Measurements from ENCODE around the gene MATN3. TPM values are rescaled to one million over a fixed set of nuclear protein-coding genes. Genes with fewer than 3 reads are reported as not detected.

The MATN3 gene
- total and polyA plus RNA-seq, 2 experiments from 2014 or later = 2.3 to 6.8 TPM

- H3K27ac ChIP-seq = no peak overlapping the region
- no peak overlapping the region for H2AFZ ChIP-seq
- peaks cover 87% of the 10 kb centered on the region for H4K20me1 ChIP-seq (ENCODE audit: insufficient read depth, poor library complexity, severe bottlenecking)
- peaks cover 99% of the 10 kb centered on the region for H3K79me2 ChIP-seq
- 78% methylated on average over 8 of the region's 8 CpGs for WGBS (ENCODE audit: low lambda C conversion rate, missing lambda C conversion rate)
- no peak overlapping the region for H3K4me2 ChIP-seq
- H3K36me3 ChIP-seq (replicated peaks; ENCODE audit: insufficient read depth, low read depth) = no peaks in the 10 kb centered on the region
- TF ChIP-seq CTCF (IDR thresholded peaks at IDR 0.05; ENCODE audit: poor library complexity) (no peak), EZH2phosphoT487 (IDR thresholded peaks at IDR 0.05; ENCODE audit: low read depth, severe bottlenecking, unreplicated experiment) (no peak), EZH2 (IDR thresholded peaks at IDR 0.05; ENCODE audit: borderline replicate concordance) (no peak)
- H3K27me3 ChIP-seq = no peaks in the 10 kb centered on the region
- H3K4me3 ChIP-seq = no peak overlapping the region
- H3K9me3 ChIP-seq (ENCODE audit: low read depth) = no peaks in the 10 kb centered on the region
- H3K9me2 ChIP-seq (replicated peaks; ENCODE audit: insufficient read depth) = no peaks in the 10 kb centered on the region
- DNase-seq (ENCODE audit: low spot score) = no peak
- H3K4me1 ChIP-seq (ENCODE audit: insufficient read depth) = peaks cover 24% of the 10 kb centered on the region
Observed at GRCh38 chr2:20040489-20041172, 28.2 kb upstream of the MATN3 start.

- Histone ChIP-seq H3K9me3 (ENCODE audit: low read depth) (no peaks in the 10 kb centered on the region), H3K4me2 (no peak overlapping the region), H3K27me3 (no peaks in the 10 kb centered on the region), H4K20me1 (ENCODE audit: insufficient read depth, poor library complexity, severe bottlenecking) (peaks cover 68% of the 10 kb centered on the region), H3K9me2 (replicated peaks; ENCODE audit: insufficient read depth) (no peaks in the 10 kb centered on the region), H3K4me1 (ENCODE audit: insufficient read depth) (peaks cover 11% of the 10 kb centered on the region), H3K4me3 (no peak overlapping the region), H2AFZ (no peak overlapping the region), H3K79me2 (peaks cover 83% of the 10 kb centered on the region), H3K36me3 (replicated peaks; ENCODE audit: insufficient read depth, low read depth) (peaks cover 4% of the 10 kb centered on the region), H3K27ac (no peak overlapping the region)
- no peak for TF ChIP-seq EZH2 (IDR thresholded peaks at IDR 0.05; ENCODE audit: borderline replicate concordance)
- 83% methylated on average over 2 of the region's 2 CpGs for WGBS (ENCODE audit: low lambda C conversion rate, missing lambda C conversion rate)
- DNase-seq (ENCODE audit: low spot score) = no peak
Observed at GRCh38 chr2:20037660-20038059, 25.2 kb upstream of the MATN3 start.

- H3K4me3 ChIP-seq = no peak overlapping the region
- no peaks in the 10 kb centered on the region for H3K9me3 ChIP-seq (ENCODE audit: low read depth)
- no peak overlapping the region for H3K4me2 ChIP-seq
- H3K79me2 ChIP-seq = peaks cover 71% of the 10 kb centered on the region
- no peak for DNase-seq (ENCODE audit: low spot score)
- no peak overlapping the region for H2AFZ ChIP-seq
- peaks cover 53% of the 10 kb centered on the region for H4K20me1 ChIP-seq (ENCODE audit: insufficient read depth, poor library complexity, severe bottlenecking)
- no peak overlapping the region for H3K27ac ChIP-seq
- TF ChIP-seq EZH2 (IDR thresholded peaks at IDR 0.05; ENCODE audit: borderline replicate concordance) = no peak
- TF ChIP-seq EZH2phosphoT487 (IDR thresholded peaks at IDR 0.05; ENCODE audit: low read depth, severe bottlenecking, unreplicated experiment) = no peak
- no peak for TF ChIP-seq CTCF (IDR thresholded peaks at IDR 0.05; ENCODE audit: poor library complexity)
- H3K4me1 ChIP-seq (ENCODE audit: insufficient read depth) = no peaks in the 10 kb centered on the region
- 79% methylated on average over 4 of the region's 4 CpGs for WGBS (ENCODE audit: low lambda C conversion rate, missing lambda C conversion rate)
- H3K36me3 ChIP-seq (replicated peaks; ENCODE audit: insufficient read depth, low read depth) = peaks cover 4% of the 10 kb centered on the region
- no peaks in the 10 kb centered on the region for H3K27me3 ChIP-seq
- no peaks in the 10 kb centered on the region for H3K9me2 ChIP-seq (replicated peaks; ENCODE audit: insufficient read depth)
Observed at GRCh38 chr2:20035955-20036666, 23.6 kb upstream of the MATN3 start.

GRCh38 chr2:20034821-20035220 lies 22.4 kb upstream of the MATN3 start:
- DNase-seq (ENCODE audit: low spot score) = no peak
- Histone ChIP-seq H3K79me2 (peaks cover 60% of the 10 kb centered on the region), H3K4me2 (no peak overlapping the region), H3K27ac (no peak overlapping the region), H4K20me1 (ENCODE audit: insufficient read depth, poor library complexity, severe bottlenecking) (peaks cover 41% of the 10 kb centered on the region), H3K27me3 (no peaks in the 10 kb centered on the region), H2AFZ (no peak overlapping the region), H3K4me3 (no peak overlapping the region), H3K9me2 (replicated peaks; ENCODE audit: insufficient read depth) (no peaks in the 10 kb centered on the region), H3K4me1 (ENCODE audit: insufficient read depth) (no peaks in the 10 kb centered on the region), H3K9me3 (ENCODE audit: low read depth) (no peaks in the 10 kb centered on the region), H3K36me3 (replicated peaks; ENCODE audit: insufficient read depth, low read depth) (peaks cover 9% of the 10 kb centered on the region)
- WGBS (ENCODE audit: low lambda C conversion rate, missing lambda C conversion rate) = 73% methylated on average over 2 of the region's 2 CpGs
- TF ChIP-seq CTCF (IDR thresholded peaks at IDR 0.05; ENCODE audit: poor library complexity) (no peak), EZH2 (IDR thresholded peaks at IDR 0.05; ENCODE audit: borderline replicate concordance) (no peak), EZH2phosphoT487 (IDR thresholded peaks at IDR 0.05; ENCODE audit: low read depth, severe bottlenecking, unreplicated experiment) (no peak)

Measured in hepatocyte (in vitro differentiated cells).